HG03520 (cell line): ENCODE results near the gene RABGAP1L.
A peak's percentile ranks its signal among the peaks of the same experiment; 100 is the strongest.
"Not testable (repeated sequence)": the region's sequence is repeated elsewhere in the genome, so short reads cannot be mapped to it uniquely, and the experiment has no call there.

Experiments used
- ATAC-seq: cut with Tn5 transposase; IDR thresholded peaks from one replicate; pipeline ENCODE4 v1.9.1; 2021; ENCODE audit warnings: mild to moderate bottlenecking, moderate library complexity; ENCODE audit not compliant: unreplicated experiment

RABGAP1L gene

GRCh38 chr1:174159252-174160108 is at the start of gene RABGAP1L:
Gene RABGAP1L, plus strand, starts transcription at chr1:174159520.
- ATAC-seq: peak; percentile 54

GRCh38 chr1:174110053-174110452 is 49.3 kb upstream of the RABGAP1L start:
- ATAC-seq: no peak

DNA sequence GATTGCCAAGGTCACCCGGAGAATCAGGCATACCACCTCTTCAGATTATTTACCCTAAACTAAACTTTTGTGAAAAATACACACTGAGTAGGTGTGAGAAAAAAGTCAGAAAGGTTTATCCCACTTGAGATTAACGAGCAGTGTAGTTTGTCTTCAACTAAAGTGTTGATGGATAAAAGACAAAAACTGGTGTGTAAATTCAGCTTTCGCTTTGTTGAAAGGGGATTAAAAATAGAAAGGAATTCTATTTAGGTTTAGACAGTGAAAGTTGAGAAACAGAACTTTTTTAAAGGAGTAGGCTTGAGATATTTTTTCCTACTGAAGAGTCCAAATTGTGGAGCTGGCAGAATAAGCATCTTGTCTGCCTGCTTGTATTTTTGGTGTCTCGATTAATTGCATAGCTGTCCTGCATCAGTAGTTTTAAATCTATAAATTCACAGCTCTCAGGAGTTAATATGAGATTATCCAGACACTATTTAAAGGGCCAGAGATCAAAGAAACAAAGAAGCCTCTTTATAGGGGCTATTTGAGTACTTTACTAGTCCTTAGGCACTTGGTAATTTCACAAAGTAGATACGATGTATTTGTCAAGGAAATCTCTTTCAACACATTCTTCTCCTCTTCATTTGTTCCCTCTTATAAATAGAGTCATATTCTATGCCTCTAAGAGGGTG is 46.7 kb upstream of the RABGAP1L start:
- ATAC-seq: no peak

- ATAC-seq: no peak
These were observed 45.2 kb upstream of the RABGAP1L start for GRCh38 chr1:174114106-174114505.

GRCh38 chr1:174114788-174115448 is 44.4 kb upstream of the RABGAP1L start:
- peak; percentile 77 for ATAC-seq

GRCh38 chr1:174116042-174116441 is 43.3 kb upstream of the RABGAP1L start:
- ATAC-seq: no peak

- ATAC-seq: no peak
These were observed 40.6 kb upstream of the RABGAP1L start for GRCh38 chr1:174118751-174119150.

DNA sequence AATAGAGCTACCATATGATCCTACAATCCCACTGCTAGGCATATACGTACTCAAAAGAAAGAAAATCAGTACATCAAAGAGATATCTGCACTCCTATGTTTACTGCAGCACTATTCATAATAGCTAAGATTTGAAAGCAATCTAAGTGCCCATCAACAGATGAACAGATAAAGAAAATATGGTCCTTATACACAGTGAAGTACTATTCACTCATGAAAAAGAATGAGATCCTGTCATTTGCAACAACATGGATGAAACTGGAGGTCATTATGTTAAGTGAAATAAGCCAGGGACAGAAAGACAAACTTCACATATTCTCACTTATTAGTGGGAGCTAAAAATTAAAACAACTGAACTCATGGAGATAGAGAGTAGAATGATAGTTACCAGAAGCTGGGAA is 37.0 kb upstream of the RABGAP1L start:
- not testable (repeated sequence) for ATAC-seq

- no peak for ATAC-seq
These were observed 35.5 kb upstream of the RABGAP1L start for GRCh38 chr1:174123843-174124242.

- ATAC-seq: not testable (repeated sequence)
These were observed 32.1 kb upstream of the RABGAP1L start for GRCh38 chr1:174127176-174127575.

GRCh38 chr1:174131032-174131638 is 28.2 kb upstream of the RABGAP1L start:
- ATAC-seq: no peak

DNA sequence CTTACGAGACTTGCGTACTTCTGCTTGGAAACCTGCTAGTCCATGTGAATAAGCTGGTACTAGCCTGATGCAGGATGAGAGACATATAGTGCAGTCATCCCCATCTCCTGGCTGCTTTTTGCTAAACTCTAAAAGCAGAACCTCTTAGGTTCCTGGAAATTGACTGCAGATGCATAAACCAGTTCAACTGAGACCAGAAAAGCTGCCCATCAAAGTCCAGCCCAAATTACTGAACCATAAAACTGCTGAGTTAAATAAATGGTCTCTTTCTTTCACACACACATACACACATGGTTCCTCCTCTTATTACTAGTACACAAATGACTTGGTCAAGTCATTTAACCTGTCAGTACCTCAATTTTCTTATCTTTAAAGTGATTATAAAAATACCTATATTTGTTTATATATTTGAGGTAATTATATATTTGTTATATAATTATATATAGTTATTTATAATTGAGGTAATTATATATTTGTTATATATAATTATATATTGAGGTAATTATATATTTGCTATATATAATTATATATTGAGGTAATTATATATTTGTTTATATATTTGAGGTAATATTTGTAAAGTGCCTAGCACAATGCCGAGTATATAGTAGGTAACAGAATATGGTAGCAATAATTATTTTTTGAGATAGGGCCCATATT is 25.2 kb upstream of the RABGAP1L start:
- ATAC-seq: no peak

DNA sequence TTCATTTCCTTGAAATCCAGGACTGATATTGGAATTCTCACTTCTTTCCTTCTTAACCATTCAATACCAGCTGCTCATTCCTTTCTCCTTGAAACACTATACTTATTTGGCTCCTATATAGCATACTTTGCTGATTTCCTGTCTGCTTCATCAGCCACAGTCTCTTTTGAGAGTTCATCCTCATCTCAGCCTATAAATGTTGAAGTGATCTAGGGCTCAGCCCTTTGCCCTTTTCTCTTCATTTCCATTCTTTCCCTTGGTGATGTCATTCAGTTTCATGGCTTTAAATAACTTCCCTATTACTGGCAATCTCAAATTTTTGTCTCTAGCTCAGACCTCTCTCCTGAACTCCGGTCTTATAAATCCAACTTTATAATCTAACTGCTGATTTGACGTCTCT is 24.1 kb upstream of the RABGAP1L start:
- ATAC-seq: no peak

- ATAC-seq: no peak
These were observed 22.6 kb upstream of the RABGAP1L start for GRCh38 chr1:174136714-174137113.

GRCh38 chr1:174142836-174143235 is 16.5 kb upstream of the RABGAP1L start:
- no peak for ATAC-seq

DNA sequence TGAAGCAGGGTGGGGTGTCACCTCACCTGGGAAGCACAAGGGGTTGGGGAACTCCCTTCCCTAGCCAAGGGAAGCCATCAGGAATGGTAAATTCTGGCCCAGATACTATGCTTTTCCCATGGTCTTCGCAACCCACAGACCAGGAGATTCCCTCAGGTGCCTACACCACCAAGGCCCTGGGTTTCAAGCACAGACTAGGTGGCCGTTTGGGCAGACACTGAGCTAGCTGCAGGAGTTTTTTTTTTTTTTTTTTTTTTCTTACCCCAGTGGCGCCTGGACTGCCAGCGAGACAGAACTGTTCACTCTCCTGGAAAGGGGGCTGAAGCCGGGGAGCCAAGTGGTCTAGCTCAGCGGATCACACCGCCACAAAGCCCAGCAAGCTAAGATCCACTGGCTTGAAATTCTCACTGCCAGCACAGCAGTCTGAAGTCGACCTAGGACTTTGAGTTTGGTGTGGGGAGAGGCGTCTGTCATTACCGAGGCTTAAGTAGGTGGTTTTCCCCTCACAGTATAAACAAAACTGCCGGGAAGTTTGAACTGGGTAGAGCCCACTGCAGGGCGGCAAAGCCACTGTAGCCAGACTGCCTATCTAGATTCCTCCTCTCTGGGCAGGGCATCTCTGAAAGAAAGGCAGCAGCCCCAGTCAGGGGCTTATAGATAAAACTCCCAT is 15.5 kb upstream of the RABGAP1L start:
- ATAC-seq: not testable (repeated sequence)

- ATAC-seq: not testable (repeated sequence)
These were observed 14.9 kb upstream of the RABGAP1L start for GRCh38 chr1:174144397-174144783.

GRCh38 chr1:174149216-174149615 is 10.1 kb upstream of the RABGAP1L start:
- no peak for ATAC-seq

- no peak for ATAC-seq
These were observed 8.8 kb upstream of the RABGAP1L start for GRCh38 chr1:174150499-174150898.

DNA sequence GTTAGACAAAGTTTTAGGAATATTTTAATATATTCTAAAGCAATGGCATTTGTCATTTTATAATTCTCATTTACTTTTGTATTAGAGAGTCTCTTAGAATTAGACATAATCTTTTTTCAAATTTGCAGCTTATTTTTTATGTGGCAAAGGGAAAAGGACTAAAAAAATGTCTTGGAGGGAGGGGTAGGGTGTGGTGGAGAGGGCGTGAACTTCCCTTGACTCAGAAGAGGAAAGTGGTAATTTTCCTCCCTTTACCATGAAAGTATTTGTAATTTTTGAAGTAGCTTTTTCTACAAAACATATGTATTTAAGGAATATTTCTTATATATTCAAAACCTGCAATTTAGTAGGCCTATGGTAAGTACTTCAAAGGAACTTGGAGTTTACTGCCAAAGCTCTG is 6.9 kb upstream of the RABGAP1L start:
- no peak for ATAC-seq
